ENCODE data around the gene DENND5B. TPM values are rescaled to one million over a fixed set of nuclear protein-coding genes. Genes with fewer than 3 reads are reported as not detected.
A peak's percentile ranks its signal among the peaks of the same experiment; 100 is the strongest.

Gene DENND5B
- total and polyA plus RNA-seq, 10 of the 15 experiments (the other 5 are each of a cell fraction or from before 2014, with no cell fraction given), result 0.39 to 32.5 (median 20.6) TPM

DNA sequence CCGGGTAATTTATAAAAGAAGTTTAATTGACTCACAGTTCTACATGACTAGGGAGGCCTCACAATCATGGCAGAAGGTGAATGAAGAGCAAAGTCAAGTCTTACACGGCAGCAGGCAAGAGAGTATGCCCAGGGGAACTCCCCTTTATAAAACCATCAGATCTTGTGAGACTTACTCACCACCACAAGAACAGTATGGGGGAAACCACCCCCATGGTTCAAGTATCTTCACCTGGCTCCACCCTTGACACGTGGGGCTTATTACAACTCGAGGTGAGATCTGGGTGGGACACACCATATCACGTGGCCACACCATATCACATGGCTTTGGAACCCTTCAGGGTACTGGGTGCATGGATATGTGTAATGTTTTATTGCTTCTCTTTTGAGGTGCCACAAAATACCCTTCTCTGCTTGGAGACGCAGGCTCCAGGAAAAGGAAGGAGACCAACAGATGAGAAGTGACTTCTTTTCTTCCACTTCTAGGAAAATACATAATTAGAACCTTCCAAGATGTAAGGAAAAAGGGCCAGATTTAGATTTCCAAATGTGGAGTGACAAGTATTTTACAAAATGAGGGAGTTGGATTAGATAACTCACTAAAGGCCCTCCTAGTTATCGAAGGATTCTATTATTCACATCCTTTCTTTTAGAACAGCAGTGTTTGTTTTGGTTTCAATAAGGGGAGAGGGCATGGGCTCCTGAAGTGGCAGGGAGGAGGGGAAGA is 35.5 kb upstream of the DENND5B start:
- intact Hi-C loops (cut with micrococcal nuclease; ENCODE audit: unreplicated experiment), result no loop called here

GRCh38 chr12:31622038-31622437 is 31.1 kb upstream of the DENND5B start:
- CTCF ChIA-PET, result interaction anchor here (0.8 kb wide), 1 partner anchor 201 kb away, joined by 3 read pairs; no protein-coding TSS in a partner anchor
- ATAC-seq, result no peak
- no peaks in the 10 kb centered on the region for H3K79me2 ChIP-seq (ENCODE audit: control insufficient read depth, insufficient read depth, low read length)

More for the DNA sequence above, 35.5 kb upstream of the DENND5B start:
- ATAC-seq (no peak), DNase-seq (ENCODE audit: low read depth, low spot score) (no peak), FAIRE-seq (no peak)
- TF ChIP-seq RUNX3 (IDR thresholded peaks at IDR 0.05; ENCODE audit: low read length) (0 out of 2 replicates have a peak, but pooled peaks have one; percentile 4), CBX5 (IDR thresholded peaks at IDR 0.05; ENCODE audit: low read depth) (no peak)
- peaks cover 6% of the 10 kb centered on the region; the same call in 2 of the 3 replicates for H3K9me3 ChIP-seq (replicated peaks; ENCODE audit: control insufficient read depth, insufficient read depth, low read length)
- WGBS (ENCODE audit: insufficient coverage, insufficient replicate concordance, low lambda C conversion rate, missing lambda C conversion rate), result 45% methylated on average over 7 of the region's 7 CpGs
- in situ Hi-C loops (cut with MboI), result no loop called here
- ChIA-PET CTCF (no interaction called here), POLR2A (no interaction called here), RAD21 (ENCODE audit: unreplicated experiment) (no interaction called here), SMC1A (ENCODE audit: uncharacterized antibody, unreplicated experiment) (no interaction called here)
- H3K4me2 ChIP-seq (ENCODE audit: control insufficient read depth, insufficient read depth), result no peak overlapping the region
- H3K4me3 ChIP-seq, result no peak overlapping the region
- no peak overlapping the region for H3K27ac ChIP-seq (ENCODE audit: control insufficient read depth, insufficient read depth)
- no peaks in the 10 kb centered on the region for H3K79me2 ChIP-seq (ENCODE audit: control insufficient read depth, insufficient read depth, low read length)
- no peak overlapping the region for H2AFZ ChIP-seq (ENCODE audit: control insufficient read depth, low read depth, low read length)
- no peaks in the 10 kb centered on the region for H3K27me3 ChIP-seq (replicated peaks in 1 of 2; ENCODE audit: control insufficient read depth in 2 of 2, insufficient read depth in 2 of 2, low read length in 1 of 2)
- H3K36me3 ChIP-seq (ENCODE audit: control insufficient read depth in 2 of 2, insufficient read depth in 2 of 2, low read length in 1 of 2), result no peaks in the 10 kb centered on the region
- H3K4me1 ChIP-seq (ENCODE audit: control insufficient read depth, insufficient read depth, low read length), result peaks cover under 1% of the 10 kb centered on the region; the same call in 1 of the 2 replicates
- no peak overlapping the region for H3K9ac ChIP-seq (ENCODE audit: control insufficient read depth, insufficient read depth, low read length)
- no peaks in the 10 kb centered on the region for H4K20me1 ChIP-seq (ENCODE audit: control insufficient read depth, insufficient read depth)
- BruUV-seq (replicated peaks), result no TSS peak

More at GRCh38 chr12:31622038-31622437, 31.1 kb upstream of the DENND5B start:
- RAD21 ChIA-PET (ENCODE audit: unreplicated experiment), result no interaction called here
- in situ Hi-C loops (cut with MboI), result no loop called here
- Histone ChIP-seq H3K9ac (ENCODE audit: control insufficient read depth, insufficient read depth, low read length) (no peak overlapping the region), H3K36me3 (ENCODE audit: control insufficient read depth in 2 of 2, insufficient read depth in 2 of 2, low read length in 1 of 2) (no peaks in the 10 kb centered on the region), H3K27ac (ENCODE audit: control insufficient read depth, insufficient read depth) (no peak overlapping the region), H3K4me3 (no peak overlapping the region), H3K27me3 (replicated peaks in 1 of 2; ENCODE audit: control insufficient read depth in 2 of 2, insufficient read depth in 2 of 2, low read length in 1 of 2) (no peaks in the 10 kb centered on the region), H4K20me1 (ENCODE audit: control insufficient read depth, insufficient read depth) (no peaks in the 10 kb centered on the region), H3K4me1 (ENCODE audit: control insufficient read depth, insufficient read depth, low read length) (peaks cover 12% of the 10 kb centered on the region), H3K9me3 (replicated peaks; ENCODE audit: control insufficient read depth, insufficient read depth, low read length) (peaks cover 6% of the 10 kb centered on the region; the same call in 2 of the 3 replicates), H3K4me2 (ENCODE audit: control insufficient read depth, insufficient read depth) (no peak overlapping the region), H2AFZ (ENCODE audit: control insufficient read depth, low read depth, low read length) (no peak overlapping the region)
- TF ChIP-seq KAT2A (conservative IDR thresholded peaks at IDR 0.05; ENCODE audit: control insufficient read depth, low read depth, low read length) (no peak), NR2F1 (conservative IDR thresholded peaks at IDR 0.05) (no peak), TARDBP (IDR thresholded peaks at IDR 0.05; ENCODE audit: borderline replicate concordance) (no peak), BCL11A (IDR thresholded peaks at IDR 0.05; ENCODE audit: low read depth, low read length) (no peak), MEF2B (IDR thresholded peaks at IDR 0.05; ENCODE audit: partially characterized antibody, poor library complexity, severe bottlenecking) (no peak), BMI1 (IDR thresholded peaks at IDR 0.05; ENCODE audit: borderline replicate concordance) (no peak), MYB (IDR thresholded peaks at IDR 0.05; ENCODE audit: borderline replicate concordance, low read depth, low read length) (no peak), RELB (IDR thresholded peaks at IDR 0.05; ENCODE audit: low read depth) (no peak)
- TF ChIP-seq, protein P1, sequence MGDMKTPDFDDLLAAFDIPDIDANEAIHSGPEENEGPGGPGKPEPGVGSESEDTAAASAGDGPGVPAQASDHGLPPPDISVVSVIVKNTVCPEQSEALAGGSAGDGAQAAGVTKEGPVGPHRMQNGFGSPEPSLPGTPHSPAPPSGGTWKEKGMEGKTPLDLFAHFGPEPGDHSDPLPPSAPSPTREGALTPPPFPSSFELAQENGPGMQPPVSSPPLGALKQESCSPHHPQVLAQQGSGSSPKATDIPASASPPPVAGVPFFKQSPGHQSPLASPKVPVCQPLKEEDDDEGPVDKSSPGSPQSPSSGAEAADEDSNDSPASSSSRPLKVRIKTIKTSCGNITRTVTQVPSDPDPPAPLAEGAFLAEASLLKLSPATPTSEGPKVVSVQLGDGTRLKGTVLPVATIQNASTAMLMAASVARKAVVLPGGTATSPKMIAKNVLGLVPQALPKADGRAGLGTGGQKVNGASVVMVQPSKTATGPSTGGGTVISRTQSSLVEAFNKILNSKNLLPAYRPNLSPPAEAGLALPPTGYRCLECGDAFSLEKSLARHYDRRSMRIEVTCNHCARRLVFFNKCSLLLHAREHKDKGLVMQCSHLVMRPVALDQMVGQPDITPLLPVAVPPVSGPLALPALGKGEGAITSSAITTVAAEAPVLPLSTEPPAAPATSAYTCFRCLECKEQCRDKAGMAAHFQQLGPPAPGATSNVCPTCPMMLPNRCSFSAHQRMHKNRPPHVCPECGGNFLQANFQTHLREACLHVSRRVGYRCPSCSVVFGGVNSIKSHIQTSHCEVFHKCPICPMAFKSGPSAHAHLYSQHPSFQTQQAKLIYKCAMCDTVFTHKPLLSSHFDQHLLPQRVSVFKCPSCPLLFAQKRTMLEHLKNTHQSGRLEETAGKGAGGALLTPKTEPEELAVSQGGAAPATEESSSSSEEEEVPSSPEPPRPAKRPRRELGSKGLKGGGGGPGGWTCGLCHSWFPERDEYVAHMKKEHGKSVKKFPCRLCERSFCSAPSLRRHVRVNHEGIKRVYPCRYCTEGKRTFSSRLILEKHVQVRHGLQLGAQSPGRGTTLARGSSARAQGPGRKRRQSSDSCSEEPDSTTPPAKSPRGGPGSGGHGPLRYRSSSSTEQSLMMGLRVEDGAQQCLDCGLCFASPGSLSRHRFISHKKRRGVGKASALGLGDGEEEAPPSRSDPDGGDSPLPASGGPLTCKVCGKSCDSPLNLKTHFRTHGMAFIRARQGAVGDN (IDR thresholded peaks at IDR 0.05), result no peak
- BruUV-seq (replicated peaks), result no TSS peak
- POLR2A ChIA-PET, result no interaction called here
- intact Hi-C loops (cut with micrococcal nuclease; ENCODE audit: unreplicated experiment), result no loop called here
- no peak for DNase-seq (ENCODE audit: low read depth, low spot score)
- no peak for FAIRE-seq
- WGBS (ENCODE audit: insufficient coverage, insufficient replicate concordance, low lambda C conversion rate, missing lambda C conversion rate), result 71% methylated on average over 4 of the region's 4 CpGs
- SMC1A ChIA-PET (ENCODE audit: uncharacterized antibody, unreplicated experiment), result interaction anchor here (1.0 kb wide), 1 partner anchor 347 kb away, joined by 3 read pairs; no protein-coding TSS in a partner anchor

Data from GM12878 (cell line).